Measurements from ENCODE around the gene TMEM87B. TPM values are rescaled to one million over a fixed set of nuclear protein-coding genes. Genes with fewer than 3 reads are reported as not detected.

TMEM87B gene
- polyA plus RNA-seq, 1 donor, result 37.5 TPM

DNA sequence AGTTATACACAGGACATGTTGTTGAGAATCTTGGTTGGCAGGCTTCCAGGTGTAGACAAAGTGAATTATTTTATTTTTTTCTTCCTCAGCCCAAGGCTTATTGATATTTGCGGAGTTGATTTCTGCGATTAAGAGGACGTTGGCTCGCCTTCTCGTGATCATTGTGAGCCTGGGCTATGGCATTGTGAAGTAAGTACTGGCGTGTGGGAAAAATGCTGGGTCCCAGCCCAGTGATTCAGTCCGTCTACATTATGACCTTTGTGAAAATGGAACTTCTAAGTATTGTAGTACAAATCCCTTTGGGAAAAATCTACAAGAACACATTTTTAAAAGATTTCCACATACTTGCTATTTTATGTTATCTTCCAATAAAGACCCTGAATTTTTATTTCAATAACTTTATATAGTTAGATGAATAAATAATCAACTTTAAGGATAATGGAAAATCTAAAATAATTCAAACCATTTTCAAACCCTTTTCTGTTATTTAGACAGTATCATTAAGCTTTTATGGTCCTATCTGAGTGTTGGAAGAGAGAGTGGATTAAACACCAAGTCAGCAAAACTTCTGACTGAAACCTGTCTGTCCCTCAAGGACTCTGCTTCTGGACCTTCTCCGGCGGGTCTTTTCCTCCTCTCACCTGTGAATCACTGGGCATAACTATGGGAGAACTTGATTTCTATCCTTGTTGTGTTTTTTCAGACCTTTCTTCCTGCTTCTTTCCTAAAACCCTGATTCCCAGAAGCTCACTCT, 31.0 kb downstream of the TMEM87B start:
- Histone ChIP-seq H3K27ac (ENCODE audit: low read length) (no peak overlapping the region), H3K4me3 (ENCODE audit: low read length) (no peak overlapping the region), H3K4me1 (ENCODE audit: control insufficient read depth, insufficient read depth, low read length) (no peaks in the 10 kb centered on the region), H3K27me3 (ENCODE audit: control insufficient read depth, insufficient read depth, low read length) (no peaks in the 10 kb centered on the region), H3K9me3 (ENCODE audit: control insufficient read depth, low read depth, low read length) (no peaks in the 10 kb centered on the region), H3K36me3 (ENCODE audit: control insufficient read depth, insufficient read depth, low read length) (peaks cover 89% of the 10 kb centered on the region)
- no peak for DNase-seq
- WGBS (ENCODE audit: insufficient coverage, low lambda C conversion rate), result no CpG with 5 or more reads among the region's 9 CpGs

GRCh38 chr2:112087346-112088020, 32.4 kb downstream of the TMEM87B start:
- no peak overlapping the region for H3K27ac ChIP-seq (ENCODE audit: low read length)
- H3K27me3 ChIP-seq (ENCODE audit: control insufficient read depth, insufficient read depth, low read length), result no peaks in the 10 kb centered on the region
- peaks cover 84% of the 10 kb centered on the region for H3K36me3 ChIP-seq (ENCODE audit: control insufficient read depth, insufficient read depth, low read length)
- no peaks in the 10 kb centered on the region for H3K4me1 ChIP-seq (ENCODE audit: control insufficient read depth, insufficient read depth, low read length)
- no peaks in the 10 kb centered on the region for H3K9me3 ChIP-seq (ENCODE audit: control insufficient read depth, low read depth, low read length)
- DNase-seq, result no peak
- no peak overlapping the region for H3K4me3 ChIP-seq (ENCODE audit: low read length)
- WGBS (ENCODE audit: insufficient coverage, low lambda C conversion rate), result 80% methylated on average over 2 of the region's 9 CpGs

DNA sequence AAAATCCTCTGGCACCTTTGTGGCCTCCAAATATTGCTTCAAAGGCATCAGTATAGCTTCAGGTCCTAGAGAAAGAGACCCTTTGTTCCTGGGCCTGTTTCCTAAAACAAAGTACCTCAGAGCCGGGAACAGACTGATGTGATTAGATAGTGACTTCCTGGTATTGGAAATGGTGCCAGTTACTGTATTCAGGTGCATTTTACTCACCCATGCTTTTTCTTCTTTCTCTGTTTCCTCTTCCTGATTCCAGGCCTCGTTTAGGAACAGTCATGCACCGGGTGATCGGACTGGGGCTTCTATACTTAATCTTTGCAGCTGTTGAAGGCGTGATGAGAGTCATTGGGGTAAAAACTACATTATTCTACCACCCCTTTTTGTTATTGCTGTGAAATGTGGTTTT, 34.3 kb downstream of the TMEM87B start:
- H3K36me3 ChIP-seq (ENCODE audit: control insufficient read depth, insufficient read depth, low read length), result peaks cover 74% of the 10 kb centered on the region
- DNase-seq, result no peak
- no peak overlapping the region for H3K27ac ChIP-seq (ENCODE audit: low read length)
- H3K4me1 ChIP-seq (ENCODE audit: control insufficient read depth, insufficient read depth, low read length), result no peaks in the 10 kb centered on the region
- no peak overlapping the region for H3K4me3 ChIP-seq (ENCODE audit: low read length)
- no peaks in the 10 kb centered on the region for H3K9me3 ChIP-seq (ENCODE audit: control insufficient read depth, low read depth, low read length)
- WGBS (ENCODE audit: insufficient coverage, low lambda C conversion rate), result no CpG with 5 or more reads among the region's 5 CpGs
- no peaks in the 10 kb centered on the region for H3K27me3 ChIP-seq (ENCODE audit: control insufficient read depth, insufficient read depth, low read length)

DNA sequence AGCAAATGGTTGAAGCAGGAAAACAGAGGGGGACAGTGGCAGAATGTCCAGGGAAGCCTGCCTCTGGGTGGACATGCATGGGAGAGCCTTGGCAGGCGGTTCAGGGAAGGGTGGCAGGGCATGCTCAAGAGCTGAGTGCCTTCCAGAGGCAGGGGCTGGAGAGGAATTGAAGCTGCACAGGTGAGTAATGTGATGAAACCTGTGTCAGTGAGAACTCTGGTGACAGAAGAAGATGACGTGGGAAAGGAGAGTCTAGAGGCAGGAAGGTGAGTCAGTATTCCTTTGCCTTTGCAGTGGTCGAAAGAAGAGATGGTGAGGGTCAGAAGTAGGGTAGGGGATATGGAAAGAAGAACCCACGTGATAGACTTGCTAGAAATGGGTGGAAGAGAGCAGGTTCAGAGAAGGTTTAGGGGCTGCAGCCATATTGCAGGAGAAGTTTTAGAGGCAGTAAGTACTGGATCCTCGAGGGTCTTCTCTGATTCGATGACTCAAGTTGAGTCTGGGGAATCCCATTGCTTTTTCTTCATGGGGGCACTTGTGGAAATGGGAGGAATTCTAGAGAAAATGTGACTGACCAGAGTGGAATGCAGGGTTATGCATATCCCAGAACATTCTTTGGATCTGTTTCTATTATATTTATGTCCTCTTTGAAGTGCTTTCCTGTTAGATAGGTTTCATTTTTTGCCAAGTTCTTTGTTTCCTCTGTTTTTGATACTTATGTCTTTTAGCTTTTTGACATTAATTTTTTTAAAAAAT, 37.4 kb downstream of the TMEM87B start:
- 85% methylated on average over 2 of the region's 6 CpGs for WGBS (ENCODE audit: insufficient coverage, low lambda C conversion rate)
- H3K27me3 ChIP-seq (ENCODE audit: control insufficient read depth, insufficient read depth, low read length), result no peaks in the 10 kb centered on the region
- no peaks in the 10 kb centered on the region for H3K4me1 ChIP-seq (ENCODE audit: control insufficient read depth, insufficient read depth, low read length)
- H3K4me3 ChIP-seq (ENCODE audit: low read length), result no peak overlapping the region
- H3K27ac ChIP-seq (ENCODE audit: low read length), result no peak overlapping the region
- DNase-seq, result no peak
- no peaks in the 10 kb centered on the region for H3K9me3 ChIP-seq (ENCODE audit: control insufficient read depth, low read depth, low read length)
- peaks cover 57% of the 10 kb centered on the region for H3K36me3 ChIP-seq (ENCODE audit: control insufficient read depth, insufficient read depth, low read length)

GRCh38 chr2:112093216-112093615, 38.1 kb downstream of the TMEM87B start:
- Histone ChIP-seq H3K27me3 (ENCODE audit: control insufficient read depth, insufficient read depth, low read length) (no peaks in the 10 kb centered on the region), H3K4me1 (ENCODE audit: control insufficient read depth, insufficient read depth, low read length) (no peaks in the 10 kb centered on the region), H3K36me3 (ENCODE audit: control insufficient read depth, insufficient read depth, low read length) (peaks cover 53% of the 10 kb centered on the region), H3K4me3 (ENCODE audit: low read length) (no peak overlapping the region), H3K9me3 (ENCODE audit: control insufficient read depth, low read depth, low read length) (no peaks in the 10 kb centered on the region), H3K27ac (ENCODE audit: low read length) (no peak overlapping the region)
- DNase-seq, result no peak
- no CpG with 5 or more reads among the region's 1 CpG for WGBS (ENCODE audit: insufficient coverage, low lambda C conversion rate)

- no CpG with 5 or more reads among the region's 1 CpG for WGBS (ENCODE audit: insufficient coverage, low lambda C conversion rate)
- H3K36me3 ChIP-seq (ENCODE audit: control insufficient read depth, insufficient read depth, low read length), result peaks cover 50% of the 10 kb centered on the region
These were observed 40.6 kb downstream of the TMEM87B start for GRCh38 chr2:112095681-112096080.

GRCh38 chr2:112096098-112096497, 41.0 kb downstream of the TMEM87B start:
- Histone ChIP-seq H3K27ac (ENCODE audit: low read length) (no peak overlapping the region), H3K9me3 (ENCODE audit: control insufficient read depth, low read depth, low read length) (no peaks in the 10 kb centered on the region), H3K4me1 (ENCODE audit: control insufficient read depth, insufficient read depth, low read length) (no peaks in the 10 kb centered on the region), H3K36me3 (ENCODE audit: control insufficient read depth, insufficient read depth, low read length) (peaks cover 48% of the 10 kb centered on the region), H3K27me3 (ENCODE audit: control insufficient read depth, insufficient read depth, low read length) (no peaks in the 10 kb centered on the region), H3K4me3 (ENCODE audit: low read length) (no peak overlapping the region)
- no peak for DNase-seq
- WGBS (ENCODE audit: insufficient coverage, low lambda C conversion rate), result 90% methylated on average over 2 of the region's 10 CpGs

More at GRCh38 chr2:112095681-112096080, 40.6 kb downstream of the TMEM87B start:
- Histone ChIP-seq H3K4me1 (ENCODE audit: control insufficient read depth, insufficient read depth, low read length) (no peaks in the 10 kb centered on the region), H3K9me3 (ENCODE audit: control insufficient read depth, low read depth, low read length) (no peaks in the 10 kb centered on the region), H3K4me3 (ENCODE audit: low read length) (no peak overlapping the region), H3K27ac (ENCODE audit: low read length) (no peak overlapping the region), H3K27me3 (ENCODE audit: control insufficient read depth, insufficient read depth, low read length) (no peaks in the 10 kb centered on the region)
- DNase-seq, result no peak

DNA sequence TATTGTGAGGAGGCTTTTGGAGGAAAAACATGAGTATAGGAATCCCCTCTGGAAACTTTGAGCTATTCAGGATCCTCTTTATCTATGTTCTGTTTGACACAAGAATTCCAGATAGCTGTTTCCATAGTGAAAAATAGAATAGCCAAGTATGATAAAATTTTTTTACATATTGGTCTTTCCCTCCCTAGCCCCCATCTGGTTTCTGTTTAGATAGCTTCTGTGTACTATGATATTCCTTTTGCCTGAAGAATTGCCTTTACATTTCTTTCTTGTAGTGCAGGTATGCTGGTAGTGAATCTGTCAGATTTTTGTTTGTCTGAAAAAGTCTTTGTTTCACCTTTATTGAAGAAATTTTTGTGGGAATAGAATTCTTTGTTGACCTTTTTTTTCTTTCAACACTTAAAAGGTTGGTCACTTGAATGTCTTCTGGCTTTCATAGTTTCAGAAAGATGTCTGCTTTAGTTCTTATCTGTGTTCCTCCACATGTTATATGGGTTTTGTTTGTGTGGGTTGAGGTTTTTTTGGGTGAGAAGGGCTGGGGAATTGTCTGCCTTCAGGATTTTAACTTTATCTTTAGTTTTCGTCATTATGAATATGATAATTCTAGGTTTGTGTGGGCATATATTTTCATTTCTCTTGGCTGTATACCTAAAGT, 53.2 kb downstream of the TMEM87B start:
- DNase-seq, result no peak
- H3K36me3 ChIP-seq (ENCODE audit: control insufficient read depth, insufficient read depth, low read length), result peaks cover 41% of the 10 kb centered on the region
- no peak overlapping the region for H3K4me3 ChIP-seq (ENCODE audit: low read length)
- H3K9me3 ChIP-seq (ENCODE audit: control insufficient read depth, low read depth, low read length), result peaks cover 10% of the 10 kb centered on the region
- no peaks in the 10 kb centered on the region for H3K4me1 ChIP-seq (ENCODE audit: control insufficient read depth, insufficient read depth, low read length)
- WGBS (ENCODE audit: insufficient coverage, low lambda C conversion rate), result 100% methylated on average over 1 of the region's 1 CpG
- no peaks in the 10 kb centered on the region for H3K27me3 ChIP-seq (ENCODE audit: control insufficient read depth, insufficient read depth, low read length)
- H3K27ac ChIP-seq (ENCODE audit: low read length), result no peak overlapping the region

- H3K27me3 ChIP-seq (ENCODE audit: control insufficient read depth, insufficient read depth, low read length), result no peaks in the 10 kb centered on the region
- no peak overlapping the region for H3K4me3 ChIP-seq (ENCODE audit: low read length)
- no peaks in the 10 kb centered on the region for H3K4me1 ChIP-seq (ENCODE audit: control insufficient read depth, insufficient read depth, low read length)
- H3K36me3 ChIP-seq (ENCODE audit: control insufficient read depth, insufficient read depth, low read length), result peaks cover 39% of the 10 kb centered on the region
- no peak overlapping the region for H3K27ac ChIP-seq (ENCODE audit: low read length)
- H3K9me3 ChIP-seq (ENCODE audit: control insufficient read depth, low read depth, low read length), result peaks cover 10% of the 10 kb centered on the region
- DNase-seq, result no peak
These were observed 54.2 kb downstream of the TMEM87B start for GRCh38 chr2:112109278-112109677.

GRCh38 chr2:112110966-112111365, 55.9 kb downstream of the TMEM87B start:
- no peak for DNase-seq
- peaks cover 36% of the 10 kb centered on the region for H3K36me3 ChIP-seq (ENCODE audit: control insufficient read depth, insufficient read depth, low read length)
- 100% methylated on average over 1 of the region's 1 CpG for WGBS (ENCODE audit: insufficient coverage, low lambda C conversion rate)
- H3K4me3 ChIP-seq (ENCODE audit: low read length), result no peak overlapping the region
- H3K4me1 ChIP-seq (ENCODE audit: control insufficient read depth, insufficient read depth, low read length), result no peaks in the 10 kb centered on the region
- peaks cover 10% of the 10 kb centered on the region for H3K9me3 ChIP-seq (ENCODE audit: control insufficient read depth, low read depth, low read length)
- H3K27me3 ChIP-seq (ENCODE audit: control insufficient read depth, insufficient read depth, low read length), result no peaks in the 10 kb centered on the region
- H3K27ac ChIP-seq (ENCODE audit: low read length), result no peak overlapping the region
